NCI-H1436 (cell line): ENCODE data around the gene ADARB1.

Source experiments
- DNase-seq: peaks from one replicate; lab custom pipeline; 2025; lab: John Stamatoyannopoulos, UW

Gene ADARB1

DNA sequence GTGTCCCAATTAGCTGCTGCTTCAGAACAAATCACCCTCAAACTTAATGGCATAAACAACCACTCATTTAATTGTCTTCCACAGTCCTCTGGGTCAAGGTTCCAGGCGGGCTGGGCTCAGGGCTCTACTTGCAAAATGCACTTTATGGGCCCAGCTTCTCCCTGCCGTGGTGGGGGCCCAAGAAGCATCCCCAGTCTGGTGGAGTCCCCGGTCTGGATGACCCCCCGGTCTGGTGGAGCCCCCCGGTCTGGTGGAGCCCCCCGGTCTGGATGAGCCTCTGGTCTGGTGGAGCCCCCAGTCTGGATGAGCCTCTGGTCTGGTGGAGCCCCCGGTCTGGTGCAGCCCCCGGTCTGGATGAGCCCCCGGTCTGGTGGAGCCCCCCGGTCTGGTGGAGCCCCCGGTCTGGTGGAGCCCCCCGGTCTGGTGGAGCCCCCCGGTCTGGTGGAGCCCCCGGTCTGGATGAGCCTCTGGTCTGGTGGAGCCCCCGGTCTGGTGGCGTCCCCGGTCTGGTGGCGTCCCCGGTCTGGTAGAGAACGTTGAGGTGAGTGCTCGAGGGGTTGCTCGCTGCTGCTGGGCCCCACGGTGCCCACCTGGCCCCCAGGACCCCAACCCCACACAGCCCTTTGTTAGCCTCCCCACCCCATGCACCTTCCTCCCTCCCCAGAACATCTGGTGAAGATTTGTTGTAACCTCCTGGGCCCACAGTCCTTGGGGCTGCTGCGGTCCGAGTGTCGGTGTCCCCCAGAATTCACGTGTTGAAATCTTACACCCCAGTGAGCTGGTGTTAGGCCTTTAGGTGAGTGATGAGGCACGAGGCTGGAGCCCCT lies 179.5 kb downstream of the ADARB1 start:
- DNase-seq: no peak

- DNase-seq: no peak
These were observed 180.1 kb downstream of the ADARB1 start for GRCh38 chr21:45254460-45254930.

GRCh38 chr21:45255381-45256020 lies 181.1 kb downstream of the ADARB1 start:
- DNase-seq: peak; percentile 55

- DNase-seq: no peak
These were observed 181.9 kb downstream of the ADARB1 start for GRCh38 chr21:45256021-45256911.

DNA sequence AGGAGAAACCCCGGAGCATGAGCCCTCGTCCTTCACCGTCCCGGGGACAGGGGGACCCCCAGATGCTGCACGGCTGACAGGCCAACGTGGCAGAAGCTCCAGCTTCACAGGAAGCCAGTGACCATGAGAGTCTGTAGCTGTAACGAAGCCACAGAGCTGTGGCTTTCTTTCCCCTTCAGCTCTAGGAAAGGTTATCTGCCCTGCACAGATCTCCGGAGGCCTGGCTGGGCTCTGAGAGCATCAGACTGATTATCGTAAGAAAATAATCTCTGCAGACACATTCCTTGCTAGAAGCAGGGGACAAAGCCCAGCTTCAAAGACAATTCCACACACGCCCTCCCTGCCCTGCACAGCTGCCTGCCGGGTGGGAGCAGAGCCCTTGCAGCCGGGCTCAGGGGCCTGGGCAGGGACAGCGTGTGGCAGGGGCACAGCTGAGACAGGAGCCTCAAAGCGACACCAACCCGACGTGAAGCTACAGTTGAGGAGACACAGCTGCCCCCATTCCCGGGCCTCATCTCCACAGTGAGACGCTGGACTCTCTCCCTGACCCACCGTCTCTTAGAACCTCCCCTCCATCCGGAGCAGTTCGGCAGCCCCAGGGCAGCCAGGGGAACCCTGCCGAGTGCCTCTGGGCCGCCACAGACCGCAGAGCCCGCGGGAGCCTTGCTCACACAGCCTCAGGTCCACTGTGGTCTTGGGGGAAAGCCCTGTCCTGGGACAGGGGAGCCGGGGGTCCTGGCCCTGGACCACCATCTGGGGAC lies 182.7 kb downstream of the ADARB1 start:
- DNase-seq: no peak

GRCh38 chr21:45257673-45258341 lies 183.4 kb downstream of the ADARB1 start:
- DNase-seq: no peak

GRCh38 chr21:45258466-45258865 lies 184.1 kb downstream of the ADARB1 start:
- DNase-seq: no peak

DNA sequence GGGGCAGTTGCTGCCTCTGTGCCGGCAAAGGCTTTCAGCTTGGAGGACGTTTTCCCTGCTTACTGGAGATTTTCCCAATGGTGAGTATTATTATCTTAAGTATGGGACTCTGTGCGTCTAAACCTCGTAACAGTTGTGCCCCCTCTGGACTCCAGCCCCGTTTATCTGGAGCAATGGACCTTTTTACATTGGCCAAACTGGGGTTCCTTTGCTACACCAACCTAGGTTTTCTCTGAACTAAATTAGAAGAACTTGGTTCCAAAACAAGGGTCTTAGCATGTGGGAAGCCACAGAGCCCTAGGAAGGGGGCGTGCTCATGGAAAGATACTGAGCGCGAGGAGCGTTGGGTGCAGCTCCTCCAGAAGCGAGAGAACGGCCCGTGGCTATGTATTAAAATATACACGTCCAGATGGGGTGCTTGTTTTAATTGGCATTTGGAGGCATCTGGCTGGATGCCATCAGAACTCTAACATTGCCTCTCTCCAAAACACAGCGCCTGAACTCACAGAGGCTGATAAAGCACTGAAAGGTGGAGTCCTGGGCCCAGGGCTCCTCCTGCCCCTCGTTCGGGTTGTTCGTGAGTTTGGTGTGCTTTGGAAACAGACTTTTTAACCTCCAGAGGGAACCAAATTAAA lies 184.9 kb downstream of the ADARB1 start:
- no peak for DNase-seq

DNA sequence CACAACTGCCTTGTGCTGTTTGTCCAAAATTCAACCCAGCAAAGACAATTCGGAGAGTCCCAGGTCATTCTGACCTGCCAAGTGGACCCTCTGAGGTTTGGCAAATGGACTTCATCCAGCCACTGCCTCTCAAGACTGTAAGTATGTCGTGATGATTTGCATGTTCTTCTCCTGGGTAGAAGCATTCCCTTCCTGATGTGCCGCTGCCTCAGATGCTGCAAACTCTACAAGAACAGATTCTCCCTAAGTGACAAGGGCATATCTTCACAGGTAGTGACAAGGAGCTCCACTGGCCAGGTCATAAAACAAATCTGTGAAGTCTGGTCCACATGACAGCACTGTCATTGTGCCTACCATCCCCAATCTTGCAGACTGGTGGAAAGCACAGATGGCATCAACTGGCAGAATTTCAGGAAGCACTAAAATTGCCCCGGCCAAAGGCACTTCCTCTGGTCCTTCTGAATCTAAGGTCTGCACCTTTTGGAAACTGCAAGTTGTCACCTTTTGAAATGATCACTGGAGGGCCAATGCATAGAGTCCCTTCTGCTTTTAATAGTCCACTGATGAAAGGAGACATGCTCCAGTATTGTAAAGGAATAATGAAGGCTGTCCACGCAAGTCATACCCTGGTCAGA lies 185.9 kb downstream of the ADARB1 start:
- no peak for DNase-seq

DNA sequence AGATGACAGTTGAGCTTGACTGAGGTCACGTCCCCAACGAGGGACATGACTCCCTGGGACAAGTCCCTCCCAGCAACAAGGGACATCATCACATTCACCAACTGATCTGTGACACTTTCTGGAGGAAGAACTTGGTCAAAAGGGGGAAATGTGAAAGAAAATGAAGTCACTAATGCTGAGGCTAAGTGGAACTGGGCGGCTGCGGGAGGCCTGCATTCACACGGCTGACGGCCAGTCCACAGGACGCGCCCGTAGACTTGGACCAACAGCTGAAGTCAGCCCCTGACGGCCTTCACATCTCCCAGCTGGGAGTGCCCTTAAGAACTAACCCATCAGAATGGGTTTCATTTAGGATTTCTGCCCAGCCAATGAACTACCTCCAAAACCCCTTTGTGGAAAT lies 186.7 kb downstream of the ADARB1 start:
- DNase-seq: no peak

DNA sequence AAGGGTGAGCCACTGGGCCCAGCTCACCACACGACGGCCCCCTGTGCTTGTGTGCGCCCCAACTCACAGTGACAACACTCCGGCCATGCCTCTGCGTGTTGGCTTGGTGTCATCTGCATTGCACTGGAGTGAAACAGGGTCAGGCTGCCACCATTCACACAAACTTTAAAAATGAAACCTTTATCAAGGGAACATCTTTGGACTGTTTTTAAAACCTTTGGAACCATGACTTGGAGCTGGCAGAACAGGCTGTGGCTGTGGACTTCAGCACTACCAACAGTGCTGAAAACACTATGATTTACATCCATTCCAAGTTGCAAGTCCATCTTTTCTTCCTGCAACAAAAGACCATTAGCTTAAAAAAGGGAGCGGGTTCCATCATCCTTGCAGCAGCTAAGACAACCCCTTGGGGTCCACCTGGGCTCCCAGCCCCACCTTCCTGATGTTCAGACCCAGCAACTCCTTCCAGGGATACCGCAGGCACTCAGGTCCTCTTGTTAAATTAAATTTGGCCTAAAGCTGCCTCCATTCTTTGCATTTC lies 187.7 kb downstream of the ADARB1 start:
- DNase-seq: no peak

- DNase-seq: peak; percentile 42
These were observed 188.2 kb downstream of the ADARB1 start for GRCh38 chr21:45262616-45263015.

DNA sequence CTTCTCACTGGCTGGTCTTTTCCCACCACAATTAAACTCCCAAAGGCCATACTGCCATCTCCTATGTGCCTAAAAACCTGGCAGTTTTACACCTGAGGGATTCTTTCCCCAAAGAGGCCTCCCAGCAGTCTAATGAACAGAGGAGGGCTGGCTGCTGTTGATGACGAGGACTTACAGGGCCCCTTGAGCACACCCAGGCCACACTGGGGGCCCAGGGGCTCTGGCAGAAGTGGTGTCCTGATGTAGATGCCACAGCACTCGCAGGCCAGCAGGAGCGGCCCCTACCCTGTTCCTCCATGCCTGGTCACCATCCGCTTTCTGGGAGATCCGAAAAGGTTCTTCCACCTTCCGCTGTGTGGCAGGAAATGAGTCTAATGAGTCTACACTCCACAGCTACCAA lies 189.2 kb downstream of the ADARB1 start:
- DNase-seq: no peak

- no peak for DNase-seq
These were observed 189.9 kb downstream of the ADARB1 start for GRCh38 chr21:45264146-45264911.

GRCh38 chr21:45264912-45265515 lies 190.6 kb downstream of the ADARB1 start:
- no peak for DNase-seq

- DNase-seq: no peak
These were observed 191.5 kb downstream of the ADARB1 start for GRCh38 chr21:45265721-45266517.

- DNase-seq: no peak
These were observed 192.4 kb downstream of the ADARB1 start for GRCh38 chr21:45266518-45267389.
